Right lobe of liver (tissue), 4 donors: ENCODE measurements around the gene ERC1.

Experiments used
- CTCF ChIP-seq, 4 donors: fragments of 200-600 bp in 3 of 4; fragments of 450-650 bp in 1 of 4; IDR thresholded peaks; one replicate each; pipeline versions ENCODE4 v1.5.1 to v1.8.0; 2016 to 2022; ENCODE audit warnings: antibody characterized with exemption in 4 of 4, mild to moderate bottlenecking in 2 of 4
- POLR2A ChIP-seq: fragments of 450-650 bp; IDR thresholded peaks from one replicate; pipeline ENCODE4 v1.6.1; 2017; ENCODE audit warnings: antibody characterized with exemption, mild to moderate bottlenecking
- donor health status: DM: no; HTN: no; CAD: no.
- donor health status: DM: no; HTN: no; CAD: no.
- donor health status: DM: no; HTN: yes; CAD: no.

GRCh38 chr12:1436981-1437380 is 446.0 kb downstream of the ERC1 start:
- no peak for TF ChIP-seq CTCF (IDR thresholded peaks at IDR 0.05)
- no peak for TF ChIP-seq POLR2A
